Naive B cell (primary cell): Measurements from ENCODE around the gene KLLN. TPM values are rescaled to one million over a fixed set of nuclear protein-coding genes. Genes with fewer than 3 reads are reported as not detected.
"Not testable (repeated sequence)": the region's sequence is repeated elsewhere in the genome, so short reads cannot be mapped to it uniquely, and the experiment has no call there.

ENCODE experiments used
- ATAC-seq, 2 donors: fragments of 150-1000 bp; cut with Tn5 transposase; 2 replicates each; pipeline ENCODE4 v1.10.0; 2021; ENCODE audit warnings: low read depth in 2 of 2, mild to moderate bottlenecking in 2 of 2, moderate library complexity in 2 of 2
- DNase-seq: peaks from one replicate; pipeline ENCODE4 v3.0.0; 2022
- H3K27ac Mint-ChIP-seq, 6 donors: one replicate each; pipeline ENCODE4 v1.8.0; 2020 to 2022; ENCODE audit warnings: mild to moderate bottlenecking in 6 of 6, mixed read lengths in 6 of 6, moderate library complexity in 5 of 6, inconsistent platforms in 2 of 6
- H3K27me3 Mint-ChIP-seq, 3 donors: one replicate each; pipeline ENCODE4 v1.8.0; 2021 to 2022; ENCODE audit warnings: mixed read lengths in 3 of 3, mild to moderate bottlenecking in 1 of 3
- H3K36me3 Mint-ChIP-seq, 2 donors: one replicate each; pipeline ENCODE4 v1.8.0; 2020 to 2022; ENCODE audit warnings: mixed read lengths in 2 of 2, inconsistent platforms in 1 of 2, mild to moderate bottlenecking in 1 of 2
- H3K4me1 Mint-ChIP-seq, 3 donors: one replicate each; pipeline ENCODE4 v1.8.0; 2020 to 2022; ENCODE audit warnings: mixed read lengths in 3 of 3, inconsistent platforms in 1 of 3, mild to moderate bottlenecking in 1 of 3, moderate library complexity in 1 of 3
- H3K4me3 Mint-ChIP-seq, 8 donors: one replicate each; pipeline ENCODE4 v1.8.0; 2020 to 2022; ENCODE audit warnings: mild to moderate bottlenecking in 8 of 8, mixed read lengths in 8 of 8, moderate library complexity in 8 of 8, inconsistent platforms in 2 of 8
- H3K9me3 Mint-ChIP-seq, 7 donors: one replicate each; pipeline ENCODE4 v1.8.0; 2020 to 2022; ENCODE audit warnings: mixed read lengths in 7 of 7, mild to moderate bottlenecking in 5 of 7, inconsistent platforms in 2 of 7, moderate library complexity in 1 of 7
- polyA plus RNA-seq, 6 donors: library from polyadenylated mRNA; unstranded; fragments of 300-500 nt; fragmentation: Illumina TruSeq; gene quantifications; one replicate each; pipeline ENCODE4 v1.2.3, GENCODE V29; 2021; ENCODE audit warnings: low read depth in 6 of 6

The KLLN gene, protein sequence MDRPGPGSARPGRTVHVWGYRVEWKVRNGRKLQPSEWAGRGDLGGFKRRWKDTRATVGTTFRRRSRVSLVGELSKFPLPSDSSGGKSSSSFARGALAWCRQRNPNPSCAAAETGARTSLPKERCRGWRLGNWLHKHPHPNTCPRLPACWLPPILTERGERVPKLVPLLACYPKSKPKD
- under 1 TPM in 5 of 6 donors, not detected in 1; 0.09 to 0.55 (median 0.22) TPM for polyA plus RNA-seq

DNA sequence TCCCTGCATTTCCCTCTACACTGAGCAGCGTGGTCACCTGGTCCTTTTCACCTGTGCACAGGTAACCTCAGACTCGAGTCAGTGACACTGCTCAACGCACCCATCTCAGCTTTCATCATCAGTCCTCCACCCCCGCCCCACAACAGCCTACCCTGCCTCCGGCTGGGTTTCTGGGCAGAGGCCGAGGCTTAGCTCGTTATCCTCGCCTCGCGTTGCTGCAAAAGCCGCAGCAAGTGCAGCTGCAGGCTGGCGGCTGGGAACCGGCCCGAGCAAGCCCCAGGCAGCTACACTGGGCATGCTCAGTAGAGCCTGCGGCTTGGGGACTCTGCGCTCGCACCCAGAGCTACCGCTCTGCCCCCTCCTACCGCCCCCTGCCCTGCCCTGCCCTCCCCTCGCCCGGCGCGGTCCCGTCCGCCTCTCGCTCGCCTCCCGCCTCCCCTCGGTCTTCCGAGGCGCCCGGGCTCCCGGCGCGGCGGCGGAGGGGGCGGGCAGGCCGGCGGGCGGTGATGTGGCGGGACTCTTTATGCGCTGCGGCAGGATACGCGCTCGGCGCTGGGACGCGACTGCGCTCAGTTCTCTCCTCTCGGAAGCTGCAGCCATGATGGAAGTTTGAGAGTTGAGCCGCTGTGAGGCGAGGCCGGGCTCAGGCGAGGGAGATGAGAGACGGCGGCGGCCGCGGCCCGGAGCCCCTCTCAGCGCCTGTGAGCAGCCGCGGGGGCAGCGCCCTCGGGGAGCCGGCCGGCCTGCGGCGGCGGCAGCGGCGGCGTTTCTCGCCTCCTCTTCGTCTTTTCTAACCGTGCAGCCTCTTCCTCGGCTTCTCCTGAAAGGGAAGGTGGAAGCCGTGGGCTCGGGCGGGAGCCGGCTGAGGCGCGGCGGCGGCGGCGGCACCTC is at the start of gene KLLN, which contains the start of gene PTEN:
Gene KLLN, minus strand, starts transcription at position 481 of the 891 bp plus-strand sequence. CDS start 1,046 bp downstream, outside the sequence.
Gene PTEN, plus strand, starts transcription at position 573 of the 891 bp plus-strand sequence. CDS start 845 bp downstream, outside the sequence.
- DNase-seq (peak; percentile 81), ATAC-seq (peak; percentile 43 to 45)
- Mint-ChIP-seq H3K4me1 (peaks cover 42 to 46% (median 43%) of the 10 kb centered on the region in 3 donors), H3K9me3 (no peaks in the 10 kb centered on the region), H3K36me3 (no peaks in the 10 kb centered on the region), H3K27ac (peak within 1 kb of the TSS; percentile 94 to 98 (median 97)), H3K4me3 (peak within 1 kb of the TSS; percentile 95 to 99 (median 98)), H3K27me3 (no peaks in the 10 kb centered on the region)

DNA sequence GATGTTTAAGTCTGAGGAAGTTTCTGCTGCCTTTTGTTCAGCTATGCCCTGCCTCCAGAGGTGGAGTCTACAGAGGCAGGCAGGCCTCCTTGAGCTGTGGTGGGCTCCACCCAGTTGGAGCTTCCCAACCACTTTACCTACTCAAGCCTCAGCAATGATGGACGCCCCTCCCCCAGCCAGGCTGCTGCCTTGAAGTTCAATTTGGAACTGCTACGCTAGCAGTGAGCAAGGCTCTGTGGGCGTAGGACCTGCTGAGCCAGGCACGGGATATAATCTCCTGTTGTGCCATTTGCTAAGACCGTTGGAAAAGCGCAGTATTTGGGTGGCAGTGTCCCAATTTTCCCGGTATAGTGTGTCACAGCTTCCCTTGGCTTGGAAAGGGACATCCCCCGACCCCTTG is 40.1 kb upstream of the KLLN start:
- peak overlapping the region in 2 of 8 donors; percentile 10 to 12 for H3K4me3 Mint-ChIP-seq
- ATAC-seq, DNase-seq, H3K27me3 Mint-ChIP-seq: not testable (repeated sequence)
- peak overlapping the region in 2 of 6 donors; percentile 42 to 56 for H3K27ac Mint-ChIP-seq
- H3K36me3 Mint-ChIP-seq = peaks cover 37 to 49% of the 10 kb centered on the region in 2 donors
- peaks cover 5 to 47% (median 29%) of the 10 kb centered on the region in 7 donors for H3K9me3 Mint-ChIP-seq
- peaks cover 49 to 93% (median 87%) of the 10 kb centered on the region in 3 donors for H3K4me1 Mint-ChIP-seq

DNA sequence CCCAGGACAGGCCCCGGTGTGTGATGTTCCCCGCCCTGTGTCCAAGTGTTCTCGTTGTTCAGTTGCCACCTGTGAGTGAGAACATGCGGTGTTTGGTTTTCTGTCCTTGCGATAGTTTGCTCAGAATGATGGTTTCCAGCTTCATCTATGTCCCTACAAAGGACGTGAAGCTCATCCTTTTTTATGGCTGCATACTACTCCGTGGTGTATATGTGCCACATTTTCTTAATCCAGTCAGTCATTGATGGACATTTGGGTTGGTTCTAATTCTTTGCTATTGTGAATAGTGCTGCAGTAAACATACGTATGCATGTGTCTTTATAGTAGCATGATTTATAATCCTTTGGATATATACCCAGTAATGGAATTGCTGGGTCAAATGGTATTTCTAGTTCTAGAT is 34.6 kb upstream of the KLLN start:
- peak overlapping the region in 1 of 8 donors; percentile 25 for H3K4me3 Mint-ChIP-seq
- peaks cover 26 to 34% of the 10 kb centered on the region in 2 donors for H3K36me3 Mint-ChIP-seq
- not testable (repeated sequence) for ATAC-seq, DNase-seq, H3K27me3 Mint-ChIP-seq
- H3K27ac Mint-ChIP-seq = peak overlapping the region in 2 of 6 donors; percentile 11 to 24
- H3K9me3 Mint-ChIP-seq = peaks cover 5 to 39% (median 25%) of the 10 kb centered on the region in 7 donors
- peaks cover 31 to 77% (median 70%) of the 10 kb centered on the region in 3 donors for H3K4me1 Mint-ChIP-seq

DNA sequence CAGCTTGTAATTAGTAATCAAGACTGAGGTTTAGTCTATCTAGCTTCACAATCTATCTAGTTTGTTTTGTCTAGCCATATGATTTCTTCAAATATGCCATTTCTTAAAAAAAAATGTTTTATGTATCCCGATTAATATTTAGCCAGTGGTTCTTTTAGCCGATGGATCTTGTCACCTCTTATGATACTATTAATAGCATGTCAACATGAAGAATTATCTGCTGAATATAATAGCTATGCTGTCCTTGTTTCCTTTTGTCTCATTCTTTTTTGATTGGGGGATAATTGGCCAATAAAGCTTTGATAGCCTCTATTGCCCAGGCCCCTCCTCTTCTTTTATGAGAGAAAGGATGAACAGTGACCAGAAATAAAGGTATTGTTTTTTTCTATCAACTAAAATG is 32.9 kb upstream of the KLLN start:
- no peak overlapping the region for H3K4me3 Mint-ChIP-seq
- peaks cover 25 to 75% (median 68%) of the 10 kb centered on the region in 3 donors for H3K4me1 Mint-ChIP-seq
- ATAC-seq (no peak), DNase-seq (no peak)
- peaks cover 9 to 23% of the 10 kb centered on the region in 2 donors for H3K36me3 Mint-ChIP-seq
- peak overlapping the region in 4 of 6 donors; percentile 52 to 82 (median 70) for H3K27ac Mint-ChIP-seq
- no peaks in the 10 kb centered on the region for H3K27me3 Mint-ChIP-seq
- H3K9me3 Mint-ChIP-seq = peaks cover 0 to 22% (median 8%) of the 10 kb centered on the region in 7 donors

DNA sequence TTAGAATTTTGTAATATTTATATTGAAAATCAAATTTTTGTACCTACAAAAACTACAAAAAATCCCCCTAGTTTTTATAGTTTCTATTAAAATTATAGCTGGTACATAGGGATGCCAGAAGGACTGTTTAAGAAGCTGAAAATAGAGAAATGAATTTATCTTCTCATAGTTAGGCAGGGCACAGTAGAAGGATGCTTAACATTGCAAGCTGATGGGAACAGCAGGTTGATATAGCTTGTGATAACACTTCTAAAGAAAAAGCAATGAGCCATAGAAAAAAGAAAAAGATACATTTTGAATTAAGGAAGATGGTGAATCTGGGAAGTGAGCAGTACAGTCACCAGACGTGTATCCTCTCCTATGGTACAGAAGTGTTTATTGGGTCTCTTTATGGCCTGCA is 32.1 kb upstream of the KLLN start:
- peak overlapping the region in 1 of 8 donors; percentile 13 for H3K4me3 Mint-ChIP-seq

DNA sequence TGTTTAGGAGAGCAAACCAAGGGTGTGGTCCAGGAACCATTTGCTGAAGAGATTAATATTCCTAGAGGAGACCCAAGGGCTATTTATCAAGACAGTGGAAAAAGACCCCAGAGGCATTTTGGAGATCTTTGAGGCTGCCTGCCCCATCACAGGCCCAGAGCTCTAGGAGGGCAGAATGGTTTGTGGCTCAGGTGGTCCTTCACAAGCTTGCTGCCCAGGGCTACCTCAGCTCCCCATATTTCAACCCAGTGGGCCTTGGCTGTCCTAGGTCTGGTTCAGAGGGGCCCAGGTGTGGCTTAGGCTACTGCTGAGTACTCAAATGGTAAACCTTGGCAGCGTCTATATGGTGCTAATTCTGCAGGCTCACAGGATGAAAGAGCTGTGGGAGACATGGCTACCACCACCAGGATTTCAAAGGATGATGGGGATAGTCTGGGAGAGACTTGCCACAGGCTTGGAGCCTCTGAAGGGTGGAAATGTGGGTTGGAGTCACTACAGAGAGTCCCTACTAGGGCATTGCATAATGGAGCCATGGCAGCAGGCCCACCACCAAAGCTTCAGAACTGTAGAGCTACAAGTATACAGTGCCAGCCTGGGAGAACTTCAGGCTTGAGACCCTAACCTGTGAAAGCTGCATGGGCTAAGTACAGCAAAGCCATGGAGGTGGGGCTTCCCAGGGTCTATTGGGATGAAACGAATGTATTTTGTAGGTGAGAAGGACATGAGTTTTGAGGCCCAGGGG is 24.4 kb upstream of the KLLN start:
- H3K27me3 Mint-ChIP-seq = no peaks in the 10 kb centered on the region
- no peak overlapping the region for H3K4me3 Mint-ChIP-seq
- peaks cover 20 to 33% of the 10 kb centered on the region in 2 donors for H3K36me3 Mint-ChIP-seq
- ATAC-seq (no peak), DNase-seq (no peak)
- H3K27ac Mint-ChIP-seq = peak overlapping the region in 2 of 6 donors; percentile 76 to 79
- peaks cover 0 to 10% (median 6%) of the 10 kb centered on the region in 7 donors for H3K9me3 Mint-ChIP-seq
- H3K4me1 Mint-ChIP-seq = peaks cover 17 to 49% (median 46%) of the 10 kb centered on the region in 3 donors

More for the DNA sequence above, 32.1 kb upstream of the KLLN start:
- no peaks in the 10 kb centered on the region for H3K27me3 Mint-ChIP-seq
- H3K9me3 Mint-ChIP-seq = peaks cover 0 to 16% (median 4%) of the 10 kb centered on the region in 7 donors
- DNase-seq (no peak), ATAC-seq (no peak)
- H3K36me3 Mint-ChIP-seq = peaks cover under 1 to 17% of the 10 kb centered on the region in 2 donors
- H3K4me1 Mint-ChIP-seq = peaks cover 17 to 72% (median 66%) of the 10 kb centered on the region in 3 donors
- peak overlapping the region; percentile 16 to 77 (median 59) for H3K27ac Mint-ChIP-seq

DNA sequence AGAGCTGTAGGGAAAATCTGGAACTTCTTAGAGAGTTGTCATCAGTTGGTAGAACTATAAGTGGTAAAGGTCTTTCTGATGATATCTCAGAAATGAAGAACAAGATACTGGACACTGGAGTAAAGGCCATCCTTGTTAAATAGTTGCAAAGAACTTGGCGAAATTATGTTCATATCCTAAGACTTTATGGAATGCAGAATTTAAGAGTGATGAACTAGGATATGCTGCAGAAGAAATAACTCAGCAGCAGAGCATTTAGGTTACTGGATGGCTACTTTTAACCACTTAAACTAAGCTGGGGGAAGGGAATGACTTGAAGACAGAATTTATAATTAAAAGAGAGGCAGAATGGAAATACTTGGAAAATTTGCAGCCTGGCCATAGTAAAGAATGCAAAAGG is 23.8 kb upstream of the KLLN start:
- ATAC-seq = no peak
- Mint-ChIP-seq H3K27me3 (no peaks in the 10 kb centered on the region), H3K27ac (no peak overlapping the region), H3K36me3 (peaks cover 20 to 29% of the 10 kb centered on the region in 2 donors), H3K4me1 (peaks cover 15 to 47% (median 40%) of the 10 kb centered on the region in 3 donors), H3K9me3 (peaks cover 0 to 10% (median 6%) of the 10 kb centered on the region in 7 donors), H3K4me3 (no peak overlapping the region)
- no peak for DNase-seq

DNA sequence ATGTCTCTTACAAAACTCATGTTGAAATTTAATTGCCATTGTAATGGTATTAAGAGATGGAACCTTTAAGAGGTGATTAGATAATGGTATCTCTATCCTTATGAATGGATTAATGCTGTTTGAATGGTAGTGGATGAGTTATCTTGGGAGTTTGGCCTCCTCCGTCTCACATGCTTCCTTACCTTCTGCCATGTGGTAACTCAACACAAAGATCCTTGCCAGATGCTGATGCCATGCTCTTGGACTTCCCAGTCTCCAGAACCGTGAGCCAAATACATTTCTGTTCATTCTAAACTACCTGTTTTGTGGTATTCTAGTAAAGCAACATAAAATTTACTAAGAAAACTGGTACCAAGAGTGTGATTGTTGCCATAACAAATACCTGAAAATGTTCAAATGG is 23.3 kb upstream of the KLLN start:
- peaks cover 15 to 49% (median 42%) of the 10 kb centered on the region in 3 donors for H3K4me1 Mint-ChIP-seq
- DNase-seq (no peak), ATAC-seq (no peak)
- peak overlapping the region in 1 of 6 donors; percentile 78 for H3K27ac Mint-ChIP-seq
- H3K9me3 Mint-ChIP-seq = peaks cover 0 to 14% (median 6%) of the 10 kb centered on the region in 7 donors
- H3K4me3 Mint-ChIP-seq = no peak overlapping the region
- H3K27me3 Mint-ChIP-seq = no peaks in the 10 kb centered on the region
- H3K36me3 Mint-ChIP-seq = peaks cover 20 to 27% of the 10 kb centered on the region in 2 donors

DNA sequence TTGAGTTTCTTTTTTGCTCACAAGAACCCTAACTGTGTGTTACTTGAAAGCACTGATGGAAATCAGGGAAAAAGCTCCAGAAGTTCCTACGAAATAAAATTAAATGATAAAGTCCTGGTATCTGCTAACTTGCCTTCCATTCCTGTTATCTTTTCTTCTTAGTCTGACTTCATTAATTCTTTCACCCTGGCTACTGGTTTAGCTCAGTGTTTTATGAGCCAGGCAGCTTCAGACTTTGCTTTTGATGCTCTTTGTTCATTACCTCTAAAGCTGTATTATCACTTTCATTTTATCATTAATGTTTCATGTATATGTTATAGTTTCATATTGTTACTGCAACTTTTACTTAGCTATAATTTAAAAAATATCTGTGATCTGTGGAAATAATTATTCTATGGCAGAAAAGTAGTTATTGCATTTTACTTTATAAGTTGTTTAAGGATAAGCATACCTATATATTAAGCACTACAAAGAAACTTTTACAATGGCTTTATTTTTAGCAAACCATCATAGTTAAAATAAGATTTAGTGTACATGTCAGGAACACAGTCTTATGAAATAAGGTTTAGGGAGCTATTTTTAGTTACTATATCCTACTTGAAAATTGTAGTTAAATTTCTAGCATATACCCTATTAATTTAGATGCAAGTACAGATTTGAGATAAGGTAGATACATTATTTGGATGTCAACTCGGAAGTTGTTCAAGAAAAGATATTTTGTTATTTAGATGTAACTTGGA is 19.4 kb upstream of the KLLN start:
- ATAC-seq (no peak), DNase-seq (no peak)
- no peak overlapping the region for H3K27ac Mint-ChIP-seq
- H3K9me3 Mint-ChIP-seq = peaks cover 0 to 15% (median 10%) of the 10 kb centered on the region in 7 donors
- H3K27me3 Mint-ChIP-seq = no peaks in the 10 kb centered on the region
- H3K4me1 Mint-ChIP-seq = peaks cover 17 to 51% (median 42%) of the 10 kb centered on the region in 3 donors
- H3K36me3 Mint-ChIP-seq = peaks cover 20% of the 10 kb centered on the region in 2 donors
- no peak overlapping the region for H3K4me3 Mint-ChIP-seq

DNA sequence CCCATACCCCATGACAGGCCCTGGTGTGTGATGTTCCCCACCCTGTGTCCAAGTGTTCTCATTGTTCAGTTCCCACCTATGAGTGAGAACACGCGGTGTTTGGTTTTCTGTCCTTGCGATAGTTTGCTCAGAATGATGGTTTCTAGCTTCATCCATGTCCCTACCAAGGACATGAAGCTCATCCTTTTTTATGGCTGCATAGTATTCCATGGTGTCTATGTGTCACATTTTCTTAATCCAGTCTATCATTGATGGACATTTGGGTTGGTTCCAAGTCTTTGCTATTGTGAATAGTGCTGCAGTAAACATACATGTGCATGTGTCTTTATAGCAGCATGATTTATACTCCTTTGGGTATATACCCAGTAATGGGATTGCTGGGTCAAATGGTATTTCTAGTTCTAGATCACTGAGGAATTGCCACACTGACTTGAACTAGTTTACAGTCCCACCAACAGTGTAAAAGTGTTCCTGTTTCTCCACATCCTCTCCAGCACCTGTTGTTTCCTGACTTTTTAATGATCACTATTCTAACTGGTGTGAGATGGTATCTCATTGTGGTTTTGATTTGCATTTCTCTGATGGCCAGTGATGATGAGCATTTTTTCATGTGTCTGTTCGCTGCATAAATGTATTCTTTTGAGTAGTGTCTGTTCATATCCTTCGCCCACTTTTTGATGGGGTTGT is 18.2 kb upstream of the KLLN start:
- DNase-seq, ATAC-seq, H3K4me3 Mint-ChIP-seq, H3K27me3 Mint-ChIP-seq: not testable (repeated sequence)
- Mint-ChIP-seq H3K36me3 (peaks cover 9 to 11% of the 10 kb centered on the region in 2 donors), H3K4me1 (peaks cover 9 to 42% (median 34%) of the 10 kb centered on the region in 3 donors), H3K27ac (peak overlapping the region in 3 of 6 donors; percentile 7 to 22 (median 15)), H3K9me3 (peaks cover 0 to 10% (median 5%) of the 10 kb centered on the region in 7 donors)

DNA sequence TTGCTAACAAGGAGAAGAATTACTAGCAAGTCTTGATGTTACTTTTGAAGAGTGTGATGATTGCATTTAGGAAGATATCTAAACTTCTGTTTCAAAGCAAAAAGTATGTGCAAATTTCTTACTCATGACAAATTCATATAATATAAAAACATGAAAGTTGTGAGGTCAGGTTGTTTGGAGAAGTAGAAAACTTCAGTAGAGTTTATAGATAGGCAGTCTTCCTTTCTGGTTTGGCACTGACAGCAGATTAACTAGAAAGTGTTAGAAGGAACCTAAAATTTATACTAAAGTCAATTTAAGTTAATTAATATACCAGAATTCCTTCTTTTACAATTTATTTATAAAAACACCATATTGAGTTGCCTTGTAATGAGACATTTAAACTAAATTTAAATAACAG is 17.0 kb upstream of the KLLN start:
- Mint-ChIP-seq H3K27me3 (no peaks in the 10 kb centered on the region), H3K4me1 (peaks cover 9 to 41% (median 29%) of the 10 kb centered on the region in 3 donors), H3K27ac (no peak overlapping the region), H3K36me3 (no peaks in the 10 kb centered on the region), H3K9me3 (peaks cover 0 to 9% (median 0%) of the 10 kb centered on the region in 7 donors), H3K4me3 (no peak overlapping the region)
- no peak for DNase-seq
- ATAC-seq = no peak
